ENCODE data around the gene RAB5A. TPM values are rescaled to one million over a fixed set of nuclear protein-coding genes. Genes with fewer than 3 reads are reported as not detected.

Gene RAB5A
- total RNA-seq, 2 experiments from 2014 or later, result 24.5 to 39.2 TPM

DNA sequence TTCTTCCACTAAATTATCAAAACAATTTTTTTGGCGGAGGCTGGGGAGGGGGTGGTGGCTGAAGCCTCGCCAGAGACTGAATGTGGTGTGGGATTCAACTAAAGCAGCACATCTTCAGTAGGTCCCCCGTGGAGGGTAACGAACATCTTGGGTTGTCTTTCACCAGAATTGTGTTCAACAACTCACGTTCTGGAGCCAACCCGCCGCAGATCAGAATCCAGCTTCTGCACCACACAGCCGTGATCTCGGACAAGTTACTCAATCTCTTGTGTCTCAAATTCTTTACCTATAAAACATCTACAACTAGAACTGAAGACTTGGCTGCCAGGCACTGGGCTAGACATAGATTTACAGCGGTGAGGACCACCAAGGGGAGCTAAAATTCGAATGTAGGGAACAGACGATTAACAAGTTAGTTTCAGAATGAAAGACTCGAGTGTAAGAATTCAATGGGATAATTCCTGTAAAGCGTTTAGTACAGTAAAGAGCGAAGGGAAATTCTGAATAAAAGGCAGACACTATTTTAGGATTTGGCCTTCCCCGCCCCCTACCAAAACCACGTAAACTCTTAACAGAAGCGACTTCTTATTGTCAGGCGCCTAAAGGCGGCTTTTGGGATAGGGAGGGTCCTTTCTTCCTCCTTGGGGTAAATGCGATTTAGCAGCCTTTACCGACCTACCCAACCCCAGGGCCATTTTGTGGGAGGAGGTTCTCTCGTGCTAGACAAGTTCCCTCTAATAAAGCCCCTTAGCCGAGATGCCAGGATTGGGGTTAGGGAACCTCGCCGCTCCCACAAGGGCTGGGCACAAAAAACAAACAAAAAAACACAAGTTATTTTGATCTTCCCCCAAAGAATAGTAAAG, 697 bp upstream of the RAB5A start:
- H3K79me2 ChIP-seq (ENCODE audit: insufficient read depth, low read depth, low read length), result peaks cover 39% of the 10 kb centered on the region
- H3K9me2 ChIP-seq (ENCODE audit: insufficient read depth, low read length), result no peaks in the 10 kb centered on the region
- TSS peak; percentile 97 for BruUV-seq (replicated peaks)
- TF ChIP-seq EZH2phosphoT487 (IDR thresholded peaks at IDR 0.05; ENCODE audit: borderline replicate concordance, low read depth, low read length) (no peak), CTCF (conservative IDR thresholded peaks at IDR 0.05; ENCODE audit: low read length) (no peak)
- peak overlapping the region; percentile 96 for H2AFZ ChIP-seq (ENCODE audit: low read length)
- H3K4me3 ChIP-seq (ENCODE audit: low read depth, low read length, poor library complexity, severe bottlenecking), result peak overlapping the region; percentile 91
- no peaks in the 10 kb centered on the region for H3K9me3 ChIP-seq (ENCODE audit: low read length)
- POLR2A ChIA-PET, result interaction anchor here (0.5 to 2.8 kb wide), 7 partner anchors 96 to 1701 kb away, joined by 3 to 11 read pairs (median 4); partner anchors contain the start of gene SGO1
- CTCF ChIA-PET (ENCODE audit: unreplicated experiment), result no interaction called here
- H3K36me3 ChIP-seq (ENCODE audit: insufficient read depth, low read length), result peaks cover 12% of the 10 kb centered on the region
- peaks cover 18% of the 10 kb centered on the region for H4K20me1 ChIP-seq (ENCODE audit: insufficient read depth, low read length)
- intact Hi-C loops (cut with micrococcal nuclease; ENCODE audit: unreplicated experiment), result loop anchor here (10.0 kb wide), 1 partner anchor 401 kb away; no protein-coding TSS in a partner anchor
- peaks cover 30% of the 10 kb centered on the region for H3K4me1 ChIP-seq (ENCODE audit: insufficient read depth, low read length, poor library complexity, severe bottlenecking)
- H3K27ac ChIP-seq (ENCODE audit: low read depth, low read length, poor library complexity, severe bottlenecking), result peak overlapping the region; percentile 73
- H3K4me2 ChIP-seq (ENCODE audit: low read length), result peak overlapping the region; percentile 75
- no peak for DNase-seq (ENCODE audit: low spot score)

DNA sequence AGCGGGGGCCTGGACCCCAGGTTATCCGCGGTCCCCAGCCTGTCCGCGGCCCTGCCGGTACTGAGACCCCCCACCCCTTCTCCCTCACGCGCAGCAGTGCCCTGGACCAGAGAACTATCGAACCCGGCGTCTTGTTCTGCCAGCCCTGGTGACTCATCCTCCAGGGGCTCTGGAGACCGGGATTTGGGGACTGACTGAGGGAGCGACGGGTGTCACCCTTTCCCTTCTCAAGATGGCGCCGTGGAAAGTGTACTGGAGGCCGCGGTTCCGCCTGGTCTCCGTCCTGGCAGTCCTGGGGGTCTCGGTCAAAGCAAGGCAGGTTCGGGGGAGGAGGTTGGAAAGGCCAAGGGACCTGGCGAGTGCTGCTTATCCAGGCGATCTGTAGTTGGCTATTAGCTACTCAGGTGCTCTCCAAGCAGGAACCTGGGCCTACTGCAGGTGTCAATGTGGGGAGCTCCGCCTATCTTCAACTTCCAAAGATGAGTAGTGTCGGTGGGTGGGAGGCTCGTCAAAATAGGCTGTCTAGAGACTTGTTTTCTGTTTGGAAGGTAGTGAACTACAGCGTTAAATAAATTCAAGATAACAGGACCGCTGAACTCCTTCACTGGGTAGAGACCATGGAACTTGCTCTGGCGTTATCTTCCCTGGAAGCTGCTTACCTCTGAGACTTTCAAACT, 790 bp downstream of the RAB5A start:
- BruUV-seq (replicated peaks), result no TSS peak
- peaks cover 18% of the 10 kb centered on the region for H4K20me1 ChIP-seq (ENCODE audit: insufficient read depth, low read length)

More for the DNA sequence above, 790 bp downstream of the RAB5A start:
- no peak for TF ChIP-seq CTCF (conservative IDR thresholded peaks at IDR 0.05; ENCODE audit: low read length)
- TF ChIP-seq EZH2phosphoT487 (IDR thresholded peaks at IDR 0.05; ENCODE audit: borderline replicate concordance, low read depth, low read length), result no peak
- peaks cover 26% of the 10 kb centered on the region for H3K36me3 ChIP-seq (ENCODE audit: insufficient read depth, low read length)
- peak overlapping the region; percentile 97 for H3K4me2 ChIP-seq (ENCODE audit: low read length)
- intact Hi-C loops (cut with micrococcal nuclease; ENCODE audit: unreplicated experiment), result loop anchor here (1.0 to 10.0 kb wide), 3 partner anchors 94 to 403 kb away; partner anchors contain the start of gene SGO1
- no peaks in the 10 kb centered on the region for H3K9me3 ChIP-seq (ENCODE audit: low read length)
- H3K4me3 ChIP-seq (ENCODE audit: low read depth, low read length, poor library complexity, severe bottlenecking), result peak overlapping the region; percentile 91
- H3K9me2 ChIP-seq (ENCODE audit: insufficient read depth, low read length), result no peaks in the 10 kb centered on the region
- DNase-seq (ENCODE audit: low spot score), result peak; percentile 42
- peaks cover 53% of the 10 kb centered on the region for H3K79me2 ChIP-seq (ENCODE audit: insufficient read depth, low read depth, low read length)
- ChIA-PET CTCF (ENCODE audit: unreplicated experiment) (no interaction called here), POLR2A (interaction anchor here (0.6 to 1.7 kb wide), 7 partner anchors 19 to 280 kb away, joined by 3 to 10 read pairs (median 3); no protein-coding TSS in a partner anchor)
- H2AFZ ChIP-seq (ENCODE audit: low read length), result peak overlapping the region; percentile 96
- H3K27ac ChIP-seq (ENCODE audit: low read depth, low read length, poor library complexity, severe bottlenecking), result peak overlapping the region; percentile 73
- peaks cover 30% of the 10 kb centered on the region for H3K4me1 ChIP-seq (ENCODE audit: insufficient read depth, low read length, poor library complexity, severe bottlenecking)
